Cerebellar nuclear complex (tissue), 1 donor: Measurements from ENCODE around the gene PDE6B.
"Not testable (repeated sequence)": the region's sequence is repeated elsewhere in the genome, so short reads cannot be mapped to it uniquely, and the experiment has no call there.

ENCODE experiments used
- DNase-seq, 2 experiments: peaks; one replicate each; lab custom pipeline; 2025; lab: John Stamatoyannopoulos, UW

The PDE6B gene

DNA sequence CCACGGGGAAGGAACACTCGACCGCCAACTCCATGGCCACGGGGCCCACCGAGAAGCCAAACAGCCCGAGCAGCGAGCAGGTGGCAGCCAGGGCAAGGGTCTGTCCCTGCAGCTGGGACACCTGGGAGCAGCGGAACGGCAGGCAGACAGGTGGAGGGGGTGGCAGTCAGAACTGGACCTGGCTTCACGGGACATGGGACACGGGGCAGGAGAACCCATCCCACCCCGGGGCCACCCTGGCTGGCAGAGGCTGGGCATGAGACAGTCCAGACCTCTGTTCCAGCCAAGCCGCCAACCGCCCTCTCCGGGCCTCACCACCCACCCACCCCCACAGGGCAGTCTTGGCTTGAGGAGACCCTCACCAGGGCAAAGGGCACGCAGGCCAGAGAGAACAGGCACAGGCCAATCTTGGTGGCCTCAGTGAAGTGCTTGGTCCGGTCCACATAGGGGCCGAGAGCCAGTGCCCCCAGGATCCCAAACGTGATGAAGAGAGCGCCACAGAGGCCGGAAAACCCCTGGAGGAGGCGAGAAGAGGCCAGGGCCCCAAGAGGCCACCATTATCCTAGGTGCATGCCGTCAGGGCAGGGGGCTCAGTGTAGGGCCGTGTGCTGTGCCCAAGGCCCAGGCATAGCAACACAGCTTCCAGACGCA lies 58.0 kb downstream of the PDE6B start:
- no peak for DNase-seq

- DNase-seq = no peak
Measured at GRCh38 chr4:683982-684622, 58.7 kb downstream of the PDE6B start.

DNA sequence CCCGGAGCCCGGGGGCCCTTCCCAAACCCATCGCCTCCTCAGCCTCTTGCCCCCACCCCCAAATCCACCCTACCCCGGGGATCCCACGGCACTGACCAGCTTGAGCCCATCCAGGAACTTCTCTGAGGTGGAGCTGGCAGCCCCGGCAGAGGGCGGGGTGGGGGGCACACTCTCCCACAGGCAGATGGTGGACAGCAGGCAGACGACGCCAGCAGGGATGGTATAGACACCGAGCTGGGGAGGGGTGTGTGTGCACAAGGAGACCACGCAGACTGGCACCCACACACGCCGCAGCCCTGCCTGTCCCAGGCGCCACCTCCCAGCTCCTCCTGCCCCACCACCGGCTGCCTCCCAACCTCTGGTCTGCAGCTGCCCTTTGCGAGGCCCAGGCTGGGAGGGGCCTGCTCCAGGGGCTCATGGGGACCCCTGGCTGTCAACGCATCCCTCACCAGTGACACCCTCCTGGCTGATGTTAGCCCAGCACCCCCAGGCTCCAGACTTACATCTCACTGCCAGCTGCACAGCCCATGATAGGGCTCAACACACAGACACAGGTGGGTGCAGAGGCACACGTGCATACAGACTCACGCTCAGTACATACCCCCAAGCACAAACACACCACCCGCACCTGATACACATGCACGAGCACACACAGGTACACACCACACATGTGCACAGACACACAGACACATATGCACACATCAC lies 59.4 kb downstream of the PDE6B start:
- no peak for DNase-seq

GRCh38 chr4:685679-686412 lies 60.5 kb downstream of the PDE6B start:
- DNase-seq = no peak

DNA sequence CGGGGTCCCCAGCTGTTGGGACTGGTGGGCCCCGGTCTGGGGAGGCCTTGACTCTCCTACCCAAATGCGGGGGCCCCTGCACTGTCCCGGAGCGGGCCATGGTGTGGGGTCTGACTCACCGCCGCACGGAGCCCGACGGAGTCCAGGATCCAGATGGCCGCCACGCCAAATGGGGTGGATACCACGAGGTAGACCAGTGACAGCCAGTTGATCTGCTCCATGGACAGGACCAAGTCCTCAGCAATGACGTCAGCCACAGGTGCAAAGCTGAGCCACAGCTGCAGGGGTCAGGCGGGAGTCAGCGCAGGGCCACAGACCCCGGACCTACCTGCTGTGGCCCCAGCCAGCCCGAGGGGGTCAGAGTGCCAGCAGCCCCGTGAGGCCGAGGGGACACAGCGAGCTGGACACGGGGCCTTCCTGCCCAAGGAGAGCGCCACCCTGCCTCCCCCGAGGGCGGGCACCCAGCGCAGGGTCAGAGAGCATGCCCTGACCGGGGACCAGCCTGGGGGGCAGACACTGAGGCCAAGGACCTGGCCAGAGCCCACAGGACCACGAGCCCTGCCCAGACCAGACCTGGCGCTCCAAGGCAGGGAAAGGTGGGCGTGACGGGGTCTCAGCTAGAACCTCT lies 61.2 kb downstream of the PDE6B start:
- no peak for DNase-seq

DNA sequence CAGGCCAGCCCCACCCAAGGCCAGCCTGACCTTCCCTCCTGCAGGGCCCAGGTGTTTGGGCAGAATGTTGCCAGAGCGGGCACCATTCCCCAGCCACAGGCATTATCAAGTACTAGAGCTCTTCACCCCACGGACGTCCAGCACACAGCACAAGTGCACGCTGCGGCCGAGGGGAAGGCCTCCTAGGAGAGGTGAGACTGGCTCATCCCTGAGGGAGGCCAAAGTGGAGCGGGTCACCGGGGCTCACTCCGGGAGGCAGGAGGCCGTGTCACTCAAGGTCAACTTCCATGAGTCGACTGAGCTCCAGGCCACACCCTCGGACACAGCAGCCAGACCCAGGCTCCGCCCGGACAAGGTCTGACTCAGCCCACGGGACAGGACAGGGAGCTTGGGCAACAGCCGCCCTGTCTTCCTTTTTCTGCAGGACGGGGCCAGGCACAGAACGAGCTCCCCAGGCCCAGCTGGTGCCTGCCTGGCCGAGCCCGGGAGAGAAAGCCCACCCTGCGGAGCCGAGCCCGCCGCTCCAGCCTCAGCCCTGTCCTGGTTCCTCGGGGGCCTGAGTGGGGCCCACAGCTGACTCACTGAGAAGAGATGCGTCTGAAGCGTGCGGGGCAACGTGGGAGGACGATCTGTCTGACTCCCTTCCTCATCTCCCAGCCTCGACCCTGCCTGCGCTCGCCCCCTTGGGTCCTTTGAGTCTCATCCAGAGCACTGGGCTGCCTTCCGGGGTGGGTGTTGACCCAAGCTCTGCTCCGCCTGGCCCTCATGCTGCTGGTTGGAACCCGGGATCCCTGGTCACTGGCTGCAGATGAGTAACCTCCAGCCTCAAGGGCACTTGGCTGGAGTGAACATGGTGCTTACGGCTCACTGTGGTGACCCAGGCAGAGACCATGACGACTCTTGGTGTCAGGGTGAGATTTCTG lies 61.9 kb downstream of the PDE6B start:
- DNase-seq = no peak

GRCh38 chr4:687971-688853 lies 62.8 kb downstream of the PDE6B start:
- no peak for DNase-seq

DNA sequence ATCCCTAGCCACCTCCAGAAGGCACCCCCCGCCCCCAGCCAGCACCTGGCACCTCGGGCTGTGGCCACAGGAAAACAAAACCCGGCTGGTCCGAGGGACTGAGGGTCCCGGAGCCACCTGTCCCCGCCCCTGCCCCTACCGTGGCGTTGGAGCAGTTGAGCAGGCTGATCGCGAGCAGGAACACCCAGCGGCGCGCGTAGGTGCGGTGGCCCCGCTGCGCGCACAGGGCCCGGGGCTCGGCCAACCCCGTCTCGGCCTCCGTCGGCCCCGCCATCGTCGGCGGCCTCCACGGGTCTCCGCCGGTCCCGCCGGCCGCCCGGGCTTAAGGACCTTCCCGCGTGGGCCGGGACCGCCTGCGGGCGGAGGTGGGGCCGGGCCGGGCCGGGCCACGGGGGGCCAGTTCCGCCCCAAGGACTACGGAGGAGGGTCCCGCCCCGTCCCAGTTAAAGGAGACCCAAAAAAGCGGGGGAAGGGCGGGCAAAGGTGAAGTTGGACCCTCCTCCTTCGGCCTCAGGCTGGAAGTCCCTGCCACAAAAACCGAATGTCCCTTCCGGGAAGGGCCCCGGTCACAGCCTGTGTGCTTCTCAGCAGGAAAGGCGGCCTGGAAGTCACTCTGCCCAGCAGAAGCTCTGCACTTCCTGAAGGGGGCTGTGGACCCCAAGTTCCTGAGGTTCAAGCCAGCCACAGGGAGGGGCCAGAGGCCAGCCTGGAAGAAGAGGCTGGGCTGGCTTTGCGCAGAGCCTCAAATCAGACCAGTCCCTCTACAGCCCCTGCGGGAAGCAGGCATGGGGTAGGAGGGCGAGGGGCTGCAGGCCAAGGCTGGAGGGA lies 63.7 kb downstream of the PDE6B start, which contains the start of gene SLC49A3:
SLC49A3 (minus strand) TSS at position 298 of the 828 bp plus-strand sequence; CDS start at position 274, 24 bp downstream.
- DNase-seq = no peak

GRCh38 chr4:689723-690122 lies 64.3 kb downstream of the PDE6B start:
- no peak for DNase-seq

DNA sequence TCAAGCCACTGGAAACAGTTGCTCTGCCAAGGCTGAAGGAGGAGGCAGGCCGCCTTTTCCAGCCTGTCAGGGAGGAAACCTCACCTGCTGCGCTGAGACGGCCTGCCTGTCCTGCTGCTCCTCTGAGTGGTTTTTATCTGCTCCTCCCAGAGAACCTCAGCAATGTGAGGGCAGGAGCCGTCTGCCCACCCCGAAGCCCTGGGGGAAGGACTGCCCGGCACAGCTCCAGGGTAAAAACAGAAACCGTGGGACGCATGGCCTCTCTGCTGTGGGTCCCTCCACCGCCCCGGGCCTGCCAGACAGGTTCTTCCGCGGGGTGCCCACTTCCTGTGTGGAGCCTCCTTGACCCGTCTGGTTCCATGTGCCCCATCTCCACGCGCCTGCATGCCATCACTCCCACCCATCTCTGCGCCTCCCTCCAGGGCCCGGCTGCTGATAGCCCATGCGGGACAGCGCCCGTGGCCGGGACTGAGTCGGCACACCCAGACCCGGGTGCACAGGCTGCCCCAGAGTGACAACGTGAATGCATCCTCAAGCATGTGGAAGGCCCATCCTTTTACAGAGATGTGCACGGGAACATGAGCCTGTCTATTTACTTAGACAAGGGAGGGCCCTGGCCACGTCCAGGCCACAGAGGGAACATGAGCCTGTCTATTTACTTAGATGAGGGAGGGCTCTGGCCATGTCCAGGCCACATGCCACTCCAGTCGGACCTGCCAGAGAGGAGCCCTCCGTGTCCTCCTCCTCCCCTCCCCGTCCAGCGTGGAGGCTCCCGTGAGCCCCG lies 67.6 kb downstream of the PDE6B start:
- DNase-seq = no peak

DNA sequence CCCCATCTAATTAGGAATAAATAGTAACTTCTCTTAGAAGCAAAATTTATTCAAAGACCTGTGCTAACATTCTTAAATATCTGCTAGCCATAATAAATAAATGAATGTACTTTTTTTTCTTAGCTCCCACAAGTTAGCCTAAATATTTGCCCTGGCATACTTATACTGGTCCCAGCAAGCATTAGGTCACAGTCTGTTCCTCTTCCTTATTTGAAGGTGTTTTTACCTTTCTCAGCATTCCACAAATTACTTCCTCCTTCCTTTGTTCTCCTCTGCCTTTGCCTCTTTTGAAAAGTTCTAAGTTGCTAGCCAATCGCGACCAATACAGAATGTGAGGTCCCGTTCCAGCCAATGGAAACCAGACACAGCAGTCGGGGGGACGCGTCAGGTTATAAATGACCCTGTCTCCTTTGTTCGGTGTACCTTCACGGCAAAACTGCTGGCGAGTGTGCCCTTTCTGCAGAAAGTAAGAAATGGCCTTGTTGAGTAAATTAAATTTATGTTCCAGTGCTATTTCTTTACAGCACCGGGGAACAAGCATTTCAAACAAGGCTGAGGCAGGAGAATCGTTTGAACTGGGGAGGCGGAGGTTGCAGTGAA lies 69.1 kb downstream of the PDE6B start:
- DNase-seq = not testable (repeated sequence)

DNA sequence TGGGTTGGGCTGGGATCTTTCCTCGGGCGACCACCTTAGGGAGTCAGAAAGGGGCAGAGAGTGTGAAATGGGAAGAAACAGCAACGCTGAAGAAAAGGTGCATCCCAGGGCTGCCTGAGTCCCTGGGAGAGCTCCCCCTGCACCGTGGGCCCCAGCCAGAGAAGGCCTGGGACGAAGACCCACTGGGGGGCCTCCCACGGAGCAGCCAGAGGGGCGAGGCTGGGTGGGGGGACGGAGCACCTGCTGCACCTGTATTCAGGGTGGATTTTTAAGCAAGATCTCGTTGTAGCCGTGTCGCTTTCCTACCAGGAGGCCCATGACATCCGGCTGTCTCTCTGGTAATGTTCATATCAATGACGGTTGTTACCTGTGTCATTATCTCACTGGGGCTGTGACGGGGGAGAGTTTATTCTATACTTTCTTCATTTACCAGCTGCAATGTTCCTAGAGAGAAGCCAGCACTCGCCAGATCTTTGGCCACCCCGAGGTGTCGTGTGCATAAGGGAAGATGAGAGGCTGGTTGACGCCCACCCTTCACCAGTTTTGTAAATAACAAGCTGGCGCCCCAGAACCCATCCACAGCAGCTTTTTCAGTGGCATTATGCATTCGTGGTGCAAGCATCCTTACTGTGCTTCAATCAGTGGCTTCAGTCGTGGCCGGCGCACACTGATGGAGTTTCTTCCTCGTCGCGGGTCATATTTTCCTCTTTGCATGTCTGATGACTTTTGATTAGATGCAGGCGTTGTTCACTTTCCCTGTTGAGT lies 74.6 kb downstream of the PDE6B start:
- DNase-seq = no peak

GRCh38 chr4:700587-701264 lies 75.4 kb downstream of the PDE6B start:
- no peak for DNase-seq

- no peak for DNase-seq
Measured at GRCh38 chr4:702618-703048, 77.3 kb downstream of the PDE6B start.

GRCh38 chr4:703336-704197 lies 78.2 kb downstream of the PDE6B start:
- DNase-seq = no peak
